Neural progenitor cell (in vitro differentiated cells): ENCODE measurements around the gene HEXIM2. TPM values are rescaled to one million over a fixed set of nuclear protein-coding genes. Genes with fewer than 3 reads are reported as not detected.
A peak's percentile ranks its signal among the peaks of the same experiment; 100 is the strongest.

Source experiments
- DNase-seq: peaks from one replicate; pipeline ENCODE4 v3.0.0-alpha.2; 2016; ENCODE audit warnings: low spot score
- H2AFZ ChIP-seq: fragments of 200-600 bp; sonication (generic); replicated peaks from 2 replicates; pipeline ENCODE4 v1.6.1; 2016; ENCODE audit warnings: antibody characterized with exemption
- H3F3A ChIP-seq: fragments of 200-600 bp; sonication (generic); 2 replicates; pipeline ENCODE4 v1.6.1; 2016; ENCODE audit warnings: antibody characterized with exemption, low read depth
- H3K27ac ChIP-seq: fragments of 200-600 bp; sonication (generic); 2 replicates; pipeline ENCODE4 v1.5.1; 2016; ENCODE audit warnings: mild to moderate bottlenecking
- H3K27me3 ChIP-seq: fragments of 200-600 bp; sonication (generic); 2 replicates; pipeline ENCODE4 v1.6.1; 2016; ENCODE audit warnings: mild to moderate bottlenecking, moderate library complexity
- H3K36me3 ChIP-seq: fragments of 200-600 bp; sonication (generic); 2 replicates; pipeline ENCODE4 v1.5.1; 2016
- H3K4me1 ChIP-seq: fragments of 200-600 bp; sonication (generic); 2 replicates; pipeline ENCODE4 v1.6.1; 2016; ENCODE audit warnings: mixed run types
- H3K4me2 ChIP-seq: fragments of 200-600 bp; sonication (generic); 2 replicates; pipeline ENCODE4 v1.6.1; 2016
- H3K4me3 ChIP-seq: fragments of 200-600 bp; sonication (generic); 2 replicates; pipeline ENCODE4 v1.5.1; 2016
- H3K79me2 ChIP-seq: fragments of 200-600 bp; sonication (generic); 2 replicates; pipeline ENCODE4 v1.6.1; 2016; ENCODE audit warnings: low read depth
- H3K9ac ChIP-seq: fragments of 200-600 bp; sonication (generic); 2 replicates; pipeline ENCODE4 v1.6.1; 2016
- H3K9me3 ChIP-seq: fragments of 200-600 bp; sonication (generic); 2 replicates; pipeline ENCODE4 v1.5.1; 2016; ENCODE audit warnings: low read depth
- H4K20me1 ChIP-seq: fragments of 200-600 bp; sonication (generic); 2 replicates; pipeline ENCODE4 v1.6.1; 2016; ENCODE audit warnings: low read depth
- H3K27ac Mint-ChIP-seq: 3 replicates; pipeline ENCODE4 v1.8.0; 2021; ENCODE audit warnings: mixed read lengths
- H3K27me3 Mint-ChIP-seq: 2 replicates; pipeline ENCODE4 v1.8.0; 2022; ENCODE audit warnings: low read depth, mild to moderate bottlenecking, inconsistent platforms, moderate library complexity, mixed read lengths; ENCODE audit not compliant: insufficient read depth
- H3K36me3 Mint-ChIP-seq: 3 replicates; pipeline ENCODE4 v1.8.0; 2021; ENCODE audit warnings: mixed read lengths
- H3K4me1 Mint-ChIP-seq: 3 replicates; pipeline ENCODE4 v1.8.0; 2021; ENCODE audit warnings: mixed read lengths
- H3K4me3 Mint-ChIP-seq: 3 replicates; pipeline ENCODE4 v1.8.0; 2021; ENCODE audit warnings: mild to moderate bottlenecking, moderate library complexity, mixed read lengths
- H3K9me3 Mint-ChIP-seq: 3 replicates; pipeline ENCODE4 v1.8.0; 2020; ENCODE audit warnings: mixed read lengths
- EZH2 ChIP-seq: fragments of 200-600 bp; sonication (generic); IDR thresholded peaks from 2 replicates; pipeline ENCODE4 v1.6.1; 2017; ENCODE audit warnings: antibody characterized with exemption, mild to moderate bottlenecking, moderate library complexity
- EZH2phosphoT487 ChIP-seq: fragments of 200-600 bp; sonication (generic); IDR thresholded peaks from 2 replicates; pipeline ENCODE4 v1.6.1; 2017; ENCODE audit warnings: antibody characterized with exemption
- total RNA-seq: library from RNA; depleted of rRNA; stranded (reverse); fragments of >200 nt; gene quantifications from 2 replicates; pipeline ENCODE4 v1.2.3, GENCODE V29; 2015; ENCODE audit warnings: low replicate concordance
- TF ChIP-seq, protein P1 (sequence below): fragments of 200-600 bp; sonication (generic); IDR thresholded peaks from 2 replicates; pipeline ENCODE4 v1.5.1; 2017; ENCODE audit warnings: antibody characterized with exemption, mild to moderate bottlenecking

Gene HEXIM2
- total RNA-seq, 1 donor from 2014 or later: 4.6 TPM

DNA sequence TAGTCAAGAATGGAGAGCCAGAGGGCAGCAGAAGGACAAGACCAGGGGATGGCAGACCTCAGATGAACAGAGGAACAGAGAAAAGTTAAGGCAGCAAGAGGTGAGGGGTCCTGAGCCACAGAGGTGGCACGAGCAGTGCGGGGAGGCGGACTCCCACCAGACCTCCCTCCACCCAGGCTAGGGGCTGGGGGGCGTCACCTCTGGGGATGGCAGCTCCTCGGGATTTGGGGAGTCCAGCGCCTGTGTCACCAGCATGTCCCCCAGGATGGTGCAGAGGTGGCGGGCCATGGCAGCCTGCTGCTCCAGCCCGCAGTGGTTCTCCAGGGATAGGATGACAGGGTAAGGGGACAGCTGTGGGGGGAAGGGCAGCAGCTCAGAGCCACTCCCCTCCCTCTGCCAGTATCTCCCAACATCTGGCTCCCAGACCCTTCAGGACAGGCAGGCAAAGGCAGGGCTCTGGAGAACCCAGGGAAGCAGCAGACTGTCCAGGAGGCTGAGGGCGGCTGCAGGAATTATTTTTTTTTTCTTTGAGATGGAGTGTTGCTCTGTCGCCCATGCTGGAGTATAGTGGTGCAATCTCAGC lies 45.1 kb upstream of the HEXIM2 start:
- H3K4me3 Mint-ChIP-seq: no peak overlapping the region
- H3K27ac Mint-ChIP-seq: peak overlapping the region; percentile 4
- Histone ChIP-seq H3K27ac (no peak overlapping the region), H3K36me3 (no peaks in the 10 kb centered on the region), H3K27me3 (no peaks in the 10 kb centered on the region), H2AFZ (no peak overlapping the region), H3K9ac (no peak overlapping the region), H3K79me2 (no peaks in the 10 kb centered on the region), H3K4me3 (no peak overlapping the region), H4K20me1 (no peaks in the 10 kb centered on the region), H3F3A (no peaks in the 10 kb centered on the region), H3K4me2 (no peak overlapping the region), H3K4me1 (no peaks in the 10 kb centered on the region), H3K9me3 (no peaks in the 10 kb centered on the region)
- no peaks in the 10 kb centered on the region for H3K9me3 Mint-ChIP-seq
- no peaks in the 10 kb centered on the region for H3K36me3 Mint-ChIP-seq
- peaks cover 26% of the 10 kb centered on the region for H3K4me1 Mint-ChIP-seq
- peaks cover 1% of the 10 kb centered on the region for H3K27me3 Mint-ChIP-seq
- no peak for DNase-seq
- TF ChIP-seq, protein P1, sequence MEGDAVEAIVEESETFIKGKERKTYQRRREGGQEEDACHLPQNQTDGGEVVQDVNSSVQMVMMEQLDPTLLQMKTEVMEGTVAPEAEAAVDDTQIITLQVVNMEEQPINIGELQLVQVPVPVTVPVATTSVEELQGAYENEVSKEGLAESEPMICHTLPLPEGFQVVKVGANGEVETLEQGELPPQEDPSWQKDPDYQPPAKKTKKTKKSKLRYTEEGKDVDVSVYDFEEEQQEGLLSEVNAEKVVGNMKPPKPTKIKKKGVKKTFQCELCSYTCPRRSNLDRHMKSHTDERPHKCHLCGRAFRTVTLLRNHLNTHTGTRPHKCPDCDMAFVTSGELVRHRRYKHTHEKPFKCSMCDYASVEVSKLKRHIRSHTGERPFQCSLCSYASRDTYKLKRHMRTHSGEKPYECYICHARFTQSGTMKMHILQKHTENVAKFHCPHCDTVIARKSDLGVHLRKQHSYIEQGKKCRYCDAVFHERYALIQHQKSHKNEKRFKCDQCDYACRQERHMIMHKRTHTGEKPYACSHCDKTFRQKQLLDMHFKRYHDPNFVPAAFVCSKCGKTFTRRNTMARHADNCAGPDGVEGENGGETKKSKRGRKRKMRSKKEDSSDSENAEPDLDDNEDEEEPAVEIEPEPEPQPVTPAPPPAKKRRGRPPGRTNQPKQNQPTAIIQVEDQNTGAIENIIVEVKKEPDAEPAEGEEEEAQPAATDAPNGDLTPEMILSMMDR: no peak
- TF ChIP-seq EZH2: no peak
- no peak for TF ChIP-seq EZH2phosphoT487

- H3K79me2 ChIP-seq: no peaks in the 10 kb centered on the region
- no peak overlapping the region for H3K4me3 ChIP-seq
- peaks cover 21% of the 10 kb centered on the region for H3K4me1 Mint-ChIP-seq
- H3K36me3 ChIP-seq: no peaks in the 10 kb centered on the region
- no peaks in the 10 kb centered on the region for H3K4me1 ChIP-seq
- no peak for TF ChIP-seq EZH2
- TF ChIP-seq, protein P1: no peak
- no peak for TF ChIP-seq EZH2phosphoT487
- H3K36me3 Mint-ChIP-seq: no peaks in the 10 kb centered on the region
- no peak overlapping the region for H3K9ac ChIP-seq
- no peak overlapping the region for H2AFZ ChIP-seq
- no peak overlapping the region for H3K4me3 Mint-ChIP-seq
- DNase-seq: no peak
- no peaks in the 10 kb centered on the region for H3K27me3 ChIP-seq
- H3F3A ChIP-seq: no peaks in the 10 kb centered on the region
- H3K27ac Mint-ChIP-seq: no peak overlapping the region
- H3K27ac ChIP-seq: no peak overlapping the region
- H3K9me3 Mint-ChIP-seq: no peaks in the 10 kb centered on the region
- H3K9me3 ChIP-seq: no peaks in the 10 kb centered on the region
- no peaks in the 10 kb centered on the region for H4K20me1 ChIP-seq
- peaks cover 2% of the 10 kb centered on the region for H3K27me3 Mint-ChIP-seq
- H3K4me2 ChIP-seq: no peak overlapping the region
Observed at GRCh38 chr17:45117334-45117733, 44.3 kb upstream of the HEXIM2 start.

DNA sequence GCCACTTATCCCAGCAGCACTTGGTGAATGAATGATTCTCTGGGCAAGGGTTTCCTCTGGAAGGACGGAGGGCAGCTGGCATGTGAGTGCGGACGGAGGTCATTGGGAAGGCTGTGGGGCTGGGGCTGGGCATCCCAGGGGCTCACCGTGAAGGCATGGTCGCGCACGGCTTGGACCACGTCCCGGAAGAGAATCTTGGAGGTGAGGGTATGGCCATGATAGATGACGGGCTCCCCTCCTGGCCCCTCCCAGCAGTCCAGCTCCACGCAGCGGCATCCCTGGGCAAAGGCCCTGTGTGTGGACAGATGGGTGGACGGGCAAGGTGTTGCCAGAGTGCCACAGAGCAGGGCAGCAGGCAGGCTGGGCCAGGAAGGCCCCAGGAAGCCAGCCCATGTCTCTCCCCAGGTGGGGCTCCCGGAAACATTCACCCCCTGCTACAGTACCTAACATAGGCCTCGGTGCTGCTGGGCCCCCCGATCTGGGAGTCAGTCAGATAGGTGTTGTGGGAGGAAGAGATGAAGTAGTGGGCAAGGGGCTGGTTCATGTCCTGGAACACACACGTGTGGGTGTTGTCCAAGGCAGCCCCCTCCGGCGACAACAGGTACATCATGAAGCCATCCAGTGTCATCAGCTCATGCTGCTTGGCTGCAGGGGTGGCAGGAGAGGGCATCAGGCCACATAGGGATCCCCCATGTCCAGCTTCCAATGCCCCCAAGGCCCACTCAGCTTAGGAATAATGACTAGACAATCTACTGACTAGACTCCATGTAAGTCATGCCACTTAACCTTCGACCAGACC lies 43.6 kb upstream of the HEXIM2 start:
- Mint-ChIP-seq H3K27ac (peak overlapping the region; percentile 65), H3K4me1 (peaks cover 25% of the 10 kb centered on the region), H3K27me3 (peaks cover 2% of the 10 kb centered on the region), H3K4me3 (no peak overlapping the region), H3K9me3 (no peaks in the 10 kb centered on the region), H3K36me3 (no peaks in the 10 kb centered on the region)
- no peak overlapping the region for H2AFZ ChIP-seq
- H3K9ac ChIP-seq: no peak overlapping the region
- no peaks in the 10 kb centered on the region for H3K27me3 ChIP-seq
- H3K36me3 ChIP-seq: no peaks in the 10 kb centered on the region
- no peaks in the 10 kb centered on the region for H3K79me2 ChIP-seq
- H3K4me3 ChIP-seq: no peak overlapping the region
- no peak overlapping the region for H3K4me2 ChIP-seq
- H3K4me1 ChIP-seq: no peaks in the 10 kb centered on the region
- no peak overlapping the region for H3K27ac ChIP-seq
- no peaks in the 10 kb centered on the region for H3F3A ChIP-seq
- TF ChIP-seq EZH2phosphoT487 (no peak), EZH2 (no peak)
- TF ChIP-seq, protein P1: no peak
- H4K20me1 ChIP-seq: no peaks in the 10 kb centered on the region
- H3K9me3 ChIP-seq: no peaks in the 10 kb centered on the region
- DNase-seq: no peak
